GM18861 (cell line): ENCODE results near the gene FSTL4.

ENCODE experiments used
- ATAC-seq: cut with Tn5 transposase; IDR thresholded peaks from one replicate; pipeline ENCODE4 v1.9.1; 2021; ENCODE audit not compliant: unreplicated experiment

Gene FSTL4

DNA sequence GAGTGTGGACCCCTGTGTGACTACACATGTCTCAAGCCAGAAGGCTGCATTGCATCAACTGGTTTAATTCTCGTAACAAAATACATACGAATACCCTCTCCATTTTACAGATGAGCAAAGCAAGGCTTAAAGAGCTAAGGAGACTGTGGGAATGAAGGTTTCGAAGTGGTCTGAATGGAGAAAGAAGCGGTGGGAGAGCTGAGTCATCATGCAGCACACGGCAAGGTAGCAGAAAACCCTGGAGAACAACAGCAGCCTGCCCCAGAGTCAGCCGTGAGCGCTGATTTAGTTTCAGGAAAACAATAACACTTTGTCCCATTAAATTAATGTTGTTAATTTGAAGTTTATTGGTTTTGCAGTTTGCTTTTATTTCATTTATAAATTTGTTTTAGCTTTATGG lies 336.7 kb downstream of the FSTL4 start:
- no peak for ATAC-seq

DNA sequence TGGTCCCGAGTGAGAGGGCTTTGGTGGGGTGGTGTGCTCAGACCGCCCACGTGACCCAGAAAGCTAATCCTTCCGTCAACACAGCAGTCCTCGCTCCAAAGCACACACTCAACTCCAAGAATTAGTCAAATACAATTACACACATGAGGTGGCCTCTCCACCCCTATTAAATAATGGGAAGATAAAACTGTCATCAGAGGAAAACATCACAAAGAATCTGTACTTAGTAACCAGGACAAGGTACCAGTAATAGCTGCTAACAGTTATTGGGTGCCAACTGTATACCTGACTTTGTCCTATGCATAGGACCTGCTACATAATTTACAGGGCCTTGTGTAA lies 337.8 kb downstream of the FSTL4 start:
- ATAC-seq: no peak

DNA sequence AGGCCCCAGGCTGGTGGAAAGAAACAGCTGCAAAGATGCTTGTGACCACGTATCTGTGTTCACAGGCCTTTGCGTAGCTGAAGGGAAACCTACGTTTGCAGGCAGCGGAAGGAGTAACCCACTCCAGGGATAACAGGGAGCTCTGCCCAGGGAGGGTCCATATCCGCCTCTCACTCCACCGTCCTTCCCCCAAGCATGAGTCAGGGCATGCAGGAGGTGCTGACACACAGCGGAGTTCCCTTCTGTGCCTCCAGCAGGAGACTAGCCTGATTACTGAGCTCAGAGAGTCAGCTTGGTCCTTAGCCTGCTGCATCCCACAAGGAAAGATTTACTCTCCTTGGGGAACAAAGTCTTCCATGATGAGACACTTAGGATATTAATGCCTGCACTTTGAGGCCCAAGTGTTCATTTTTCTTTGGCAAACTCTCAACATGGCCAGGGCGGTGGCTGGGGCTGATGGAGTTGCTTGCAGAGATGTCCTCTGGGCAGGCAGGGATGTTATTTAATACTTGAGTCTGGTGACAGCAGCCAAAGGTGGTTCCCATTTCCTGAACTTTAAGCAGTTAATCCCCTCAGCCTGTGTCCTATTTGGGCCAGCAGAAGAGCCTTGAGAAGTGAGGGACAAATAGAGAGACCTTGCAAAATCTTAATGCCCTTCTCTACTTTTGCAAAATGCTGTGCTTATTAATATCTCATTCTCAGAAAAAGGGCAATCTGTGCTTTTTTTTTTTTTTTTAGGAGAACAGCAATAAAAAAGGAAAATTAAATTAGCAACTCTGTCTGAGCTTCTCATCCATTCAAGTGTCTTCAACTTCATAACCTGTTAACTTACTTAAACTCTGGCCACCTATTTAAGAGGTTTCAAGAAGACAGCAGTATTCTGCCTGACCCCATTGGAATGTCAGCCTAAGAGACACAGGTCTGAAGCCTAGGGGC lies 338.4 kb downstream of the FSTL4 start:
- no peak for ATAC-seq

DNA sequence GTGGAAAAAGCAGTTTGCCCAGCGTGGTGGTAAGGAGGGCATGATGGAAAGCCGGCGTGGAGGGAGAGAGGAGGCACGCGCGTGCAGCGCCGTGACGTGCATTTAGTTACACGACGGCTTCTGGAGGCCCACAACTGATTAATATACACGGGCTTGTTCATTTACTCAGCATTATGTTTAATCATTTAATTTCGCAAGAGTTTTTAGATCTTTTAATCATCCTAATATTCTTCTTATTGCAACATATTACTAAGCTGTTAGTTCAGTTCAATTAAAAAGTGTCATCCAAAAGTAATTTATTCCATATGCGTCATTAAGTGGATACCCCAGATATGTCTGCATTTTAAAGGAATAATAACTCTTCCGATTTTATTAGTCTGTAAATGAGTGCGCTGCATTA lies 340.0 kb downstream of the FSTL4 start:
- no peak for ATAC-seq

- no peak for ATAC-seq
Observed at GRCh38 chr5:133271606-133272005, 340.7 kb downstream of the FSTL4 start.

DNA sequence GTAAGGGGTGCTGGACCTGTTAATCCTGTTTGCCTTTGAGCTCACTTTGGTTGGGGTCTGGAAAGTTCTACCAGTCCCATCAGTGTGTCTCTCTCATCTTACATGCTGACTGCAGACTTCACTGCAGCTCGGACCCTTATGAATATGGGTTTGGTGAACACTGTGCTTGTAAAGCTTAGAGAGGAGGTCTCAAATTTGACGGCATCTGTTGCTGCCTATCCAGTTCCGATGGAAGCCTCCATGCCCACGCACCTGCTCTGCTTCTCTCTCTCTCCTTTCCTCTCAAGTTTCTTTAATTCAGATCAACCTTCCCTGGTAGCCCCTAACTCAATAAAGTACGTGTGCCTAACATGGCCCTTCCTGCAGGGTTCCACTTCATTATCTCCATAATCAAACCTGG lies 342.6 kb downstream of the FSTL4 start:
- ATAC-seq: no peak

- peak; percentile 53 for ATAC-seq
Observed at GRCh38 chr5:133267601-133268000, 344.7 kb downstream of the FSTL4 start.

GRCh38 chr5:133266966-133267365 lies 345.4 kb downstream of the FSTL4 start:
- ATAC-seq: no peak

DNA sequence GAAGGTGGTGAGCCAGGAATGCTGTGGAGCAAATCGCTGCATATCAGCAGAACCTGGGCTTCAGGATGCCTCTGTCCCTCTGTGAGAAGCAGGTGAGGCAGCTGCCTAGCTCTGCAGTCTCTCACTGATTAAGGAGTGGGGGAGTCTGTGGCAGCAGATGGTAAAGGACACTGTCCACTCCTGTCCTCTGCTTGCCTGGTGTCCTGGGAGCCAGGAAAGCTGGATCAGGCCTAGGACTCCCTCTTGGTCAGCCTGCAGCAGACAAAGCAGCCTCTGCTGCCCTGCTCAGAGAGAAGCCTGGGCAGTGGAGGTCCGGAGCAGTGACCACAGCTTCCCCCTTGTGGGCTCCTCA lies 345.8 kb downstream of the FSTL4 start:
- ATAC-seq: no peak

GRCh38 chr5:133265720-133266526 lies 346.4 kb downstream of the FSTL4 start:
- ATAC-seq: no peak

- ATAC-seq: no peak
Observed at GRCh38 chr5:133265257-133265656, 347.1 kb downstream of the FSTL4 start.

GRCh38 chr5:133262690-133263089 lies 349.7 kb downstream of the FSTL4 start:
- ATAC-seq: no peak

DNA sequence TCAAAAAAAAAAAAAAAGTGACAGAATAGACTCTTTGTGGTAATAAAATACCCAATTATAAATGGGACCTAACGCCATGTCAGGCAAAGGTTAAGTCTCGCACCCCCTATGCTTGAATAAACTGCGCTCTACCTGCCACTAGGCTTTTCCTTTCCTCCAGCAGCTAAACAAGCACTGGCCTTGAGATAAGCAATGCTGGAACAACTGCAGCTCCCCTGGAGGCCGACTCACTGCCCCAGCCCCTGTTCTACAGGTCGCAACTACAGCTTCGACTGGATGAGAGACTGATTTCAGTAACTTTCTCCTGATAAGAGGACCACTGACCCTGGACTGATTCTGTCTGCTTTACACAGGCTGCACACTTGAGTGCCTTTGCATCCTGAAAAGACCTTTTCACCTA lies 350.3 kb downstream of the FSTL4 start:
- no peak for ATAC-seq

- no peak for ATAC-seq
Observed at GRCh38 chr5:133260715-133261114, 351.6 kb downstream of the FSTL4 start.

- ATAC-seq: no peak
Observed at GRCh38 chr5:133259199-133259997, 352.9 kb downstream of the FSTL4 start.

GRCh38 chr5:133257977-133258376 lies 354.4 kb downstream of the FSTL4 start:
- no peak for ATAC-seq

DNA sequence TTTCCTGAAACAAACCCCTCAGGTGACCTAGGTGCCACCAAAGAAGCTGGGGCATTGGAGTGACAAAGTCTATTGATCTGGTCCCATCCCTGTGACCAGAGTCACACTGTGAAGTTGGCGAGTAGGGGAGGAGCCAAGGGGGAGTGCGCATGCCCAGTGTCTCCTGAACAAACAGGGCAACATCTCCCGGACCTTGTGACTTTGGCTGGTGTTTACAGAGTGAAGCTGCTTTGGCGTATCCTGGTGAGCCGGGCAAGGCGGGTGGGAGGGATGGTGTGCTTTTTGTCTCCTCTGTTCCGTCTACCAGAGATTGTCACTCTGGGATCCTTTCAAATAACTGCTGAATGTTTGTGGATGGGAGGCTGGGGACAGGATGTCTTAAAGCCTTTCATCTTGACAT lies 356.1 kb downstream of the FSTL4 start:
- no peak for ATAC-seq

DNA sequence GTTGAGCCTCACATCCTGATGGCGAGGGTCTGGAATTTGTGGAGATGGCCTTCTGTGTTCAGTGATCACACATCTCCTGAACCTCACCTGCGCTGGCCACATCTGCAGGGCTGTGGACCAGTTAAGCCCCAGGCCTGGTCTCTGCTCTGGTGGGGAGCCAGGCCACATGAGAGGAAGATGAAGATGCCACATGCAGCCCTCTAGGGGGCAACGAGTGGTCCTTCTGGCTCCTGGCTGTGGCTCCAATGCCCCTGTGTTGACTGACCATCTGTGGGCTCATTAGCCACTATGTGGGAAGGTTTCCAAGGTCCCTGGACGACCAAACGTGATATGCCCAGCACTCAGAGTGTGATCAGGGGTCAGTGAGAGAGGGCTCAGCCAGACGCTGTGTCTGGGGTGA lies 357.5 kb downstream of the FSTL4 start:
- ATAC-seq: no peak

DNA sequence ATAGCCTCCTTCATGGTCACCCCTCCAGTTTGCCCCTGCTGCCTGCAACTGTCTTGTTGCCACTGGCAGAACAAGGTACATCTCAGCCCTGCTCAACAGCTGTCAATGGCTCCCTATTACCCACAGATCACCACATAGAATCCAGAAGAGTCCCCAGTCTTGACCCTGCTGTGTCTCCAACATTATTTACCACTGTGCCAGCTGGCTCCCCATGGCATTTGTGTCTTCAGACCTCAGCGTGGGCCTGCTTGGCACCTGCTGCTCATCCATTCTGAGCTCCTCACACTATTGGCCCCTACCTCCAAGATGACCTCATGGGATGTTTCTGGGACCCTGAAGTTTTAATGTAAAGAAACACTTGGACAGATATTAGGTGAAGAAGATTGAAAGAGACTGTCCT lies 358.7 kb downstream of the FSTL4 start:
- no peak for ATAC-seq

- ATAC-seq: no peak
Observed at GRCh38 chr5:133253070-133253469, 359.3 kb downstream of the FSTL4 start.

DNA sequence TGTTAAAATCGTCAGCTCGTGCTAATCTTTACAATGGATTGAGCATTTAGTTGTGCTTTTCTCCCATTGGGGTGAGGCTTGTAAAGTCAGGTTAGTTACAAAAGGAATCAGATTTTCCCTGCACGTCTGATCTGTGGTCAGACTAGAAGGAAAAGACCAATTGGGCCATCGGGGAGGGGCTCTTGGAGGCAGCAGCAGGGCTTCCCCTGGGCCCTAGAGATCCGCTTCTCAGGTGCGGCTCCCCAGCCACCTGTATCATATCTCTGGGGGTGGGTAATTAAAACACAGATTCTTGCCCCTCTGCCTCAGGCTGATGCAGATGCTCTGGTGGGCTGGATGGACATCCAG lies 360.2 kb downstream of the FSTL4 start:
- ATAC-seq: no peak
